GM21723 (cell line): ENCODE measurements around the gene TMEM174.
"Not testable (repeated sequence)": the region's sequence is repeated elsewhere in the genome, so short reads cannot be mapped to it uniquely, and the experiment has no call there.

Experiments
- ATAC-seq: cut with Tn5 transposase; IDR thresholded peaks from one replicate; pipeline ENCODE4 v1.9.1; 2021; ENCODE audit warnings: mild to moderate bottlenecking, moderate library complexity; ENCODE audit not compliant: unreplicated experiment

Gene TMEM174

GRCh38 chr5:73218552-73219171, 45.7 kb downstream of the TMEM174 start:
- no peak for ATAC-seq

GRCh38 chr5:73219336-73219735, 46.3 kb downstream of the TMEM174 start:
- not testable (repeated sequence) for ATAC-seq

- ATAC-seq, result no peak
Measured at GRCh38 chr5:73221161-73221560, 48.2 kb downstream of the TMEM174 start.

GRCh38 chr5:73221726-73222125, 48.7 kb downstream of the TMEM174 start:
- ATAC-seq, result no peak

- no peak for ATAC-seq
Measured at GRCh38 chr5:73222173-73222572, 49.2 kb downstream of the TMEM174 start.
